Smooth muscle cell (in vitro differentiated cells): ENCODE data around the gene MYO1F. TPM values are rescaled to one million over a fixed set of nuclear protein-coding genes. Genes with fewer than 3 reads are reported as not detected.

Source experiments
- DNase-seq: peaks from one replicate; lab custom pipeline; 2025; ENCODE audit not compliant: unreplicated experiment; lab: John Stamatoyannopoulos, UW
- H2AFZ ChIP-seq: fragments of 200-600 bp; sonication (generic); 2 replicates; pipeline ENCODE4 v1.6.0; 2016; ENCODE audit warnings: antibody characterized with exemption, low read depth, mild to moderate bottlenecking
- H3F3A ChIP-seq: fragments of 200-600 bp; sonication (generic); 2 replicates; pipeline ENCODE4 v1.6.0; 2017; ENCODE audit warnings: antibody characterized with exemption, low read depth
- H3K27ac ChIP-seq: fragments of 200-600 bp; sonication (generic); 2 replicates; pipeline ENCODE4 v1.5.1; 2016; ENCODE audit warnings: low read depth, mild to moderate bottlenecking
- H3K27me3 ChIP-seq: fragments of 200-600 bp; sonication (generic); 2 replicates; pipeline ENCODE4 v1.6.1; 2016; ENCODE audit warnings: low read depth, mild to moderate bottlenecking
- H3K36me3 ChIP-seq: fragments of 200-600 bp; sonication (generic); 2 replicates; pipeline ENCODE4 v1.5.1; 2016; ENCODE audit warnings: low read depth
- H3K4me1 ChIP-seq: fragments of 200-600 bp; sonication (generic); 2 replicates; pipeline ENCODE4 v1.5.1; 2016; ENCODE audit warnings: low read depth
- H3K4me2 ChIP-seq: fragments of 200-600 bp; sonication (generic); 2 replicates; pipeline ENCODE4 v1.6.0; 2016; ENCODE audit warnings: mild to moderate bottlenecking
- H3K4me3 ChIP-seq: fragments of 200-600 bp; sonication (generic); 2 replicates; pipeline ENCODE4 v1.5.1; 2016; ENCODE audit warnings: mild to moderate bottlenecking
- H3K79me2 ChIP-seq: fragments of 200-600 bp; sonication (generic); 2 replicates; pipeline ENCODE4 v1.6.0; 2016; ENCODE audit warnings: low read depth, mild to moderate bottlenecking
- H3K9ac ChIP-seq: fragments of 200-600 bp; sonication (generic); 2 replicates; pipeline ENCODE4 v1.6.0; 2016; ENCODE audit warnings: low read depth
- H3K9me3 ChIP-seq: fragments of 200-600 bp; sonication (generic); replicated peaks from 2 replicates; pipeline ENCODE4 v1.5.1; 2016; ENCODE audit warnings: low read depth
- H4K20me1 ChIP-seq: fragments of 200-600 bp; sonication (generic); 2 replicates; pipeline ENCODE4 v1.6.0; 2016; ENCODE audit warnings: low read depth
- CTCF ChIP-seq: fragments of 200-600 bp; sonication (generic); IDR thresholded peaks from 2 replicates; pipeline ENCODE4 v1.5.1; 2017; ENCODE audit warnings: borderline replicate concordance, mild to moderate bottlenecking, antibody characterized with exemption; ENCODE audit not compliant: insufficient read depth, poor library complexity, severe bottlenecking
- WGBS: methylation state at CpG from one replicate; pipeline ENCODE4 v1.1.7; 2016; ENCODE audit warnings: low lambda C conversion rate; 5-methylcytosine and 5-hydroxymethylcytosine counted together
- polyA plus RNA-seq: library from polyadenylated mRNA; unstranded; fragments of >200 nt; fragmentation: Nextera tagmentation; extraction: Ambion mirVana; gene quantifications from 2 replicates; pipeline ENCODE4 v1.2.1, GENCODE V29; 2016
- total RNA-seq: library from RNA; depleted of rRNA; stranded (reverse); fragments of >200 nt; gene quantifications from 2 replicates; pipeline ENCODE4 v1.2.3, GENCODE V29; 2014

Gene MYO1F
- total and polyA plus RNA-seq, 2 experiments from 2014 or later = 1.4 TPM; not detected in 1

DNA sequence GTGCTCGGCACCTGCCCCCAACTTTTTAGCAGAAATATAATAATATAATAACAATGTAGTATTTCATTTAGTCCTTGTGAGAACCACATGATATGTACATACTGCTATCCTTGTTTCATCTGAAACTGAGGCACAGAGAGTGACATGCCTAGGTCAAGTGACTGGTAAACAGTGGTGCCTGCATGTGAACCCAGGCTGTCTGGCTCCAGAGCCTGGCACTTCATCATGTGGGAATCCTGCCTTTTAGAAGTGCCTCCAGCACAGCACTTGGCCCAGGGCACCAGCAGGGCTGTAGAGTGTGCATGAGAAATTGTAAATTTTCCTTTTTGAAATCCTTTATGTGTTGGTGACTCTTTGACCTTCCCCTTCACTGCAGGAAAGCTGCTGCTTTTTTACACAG lies 102.2 kb downstream of the MYO1F start:
- Histone ChIP-seq H3K9me3 (no peaks in the 10 kb centered on the region), H2AFZ (no peak overlapping the region), H3K9ac (no peak overlapping the region), H4K20me1 (peaks cover 100% of the 10 kb centered on the region), H3K36me3 (peaks cover 22% of the 10 kb centered on the region), H3K4me3 (no peak overlapping the region), H3K79me2 (peaks cover 92% of the 10 kb centered on the region), H3K27ac (no peak overlapping the region), H3K4me1 (no peaks in the 10 kb centered on the region), H3F3A (peaks cover 7% of the 10 kb centered on the region), H3K4me2 (no peak overlapping the region), H3K27me3 (no peaks in the 10 kb centered on the region)
- WGBS = 95% methylated on average over 1 of the region's 1 CpG
- no peak for TF ChIP-seq CTCF
- DNase-seq = no peak

GRCh38 chr19:8473648-8474476 lies 103.4 kb downstream of the MYO1F start:
- Histone ChIP-seq H3K79me2 (peaks cover 92% of the 10 kb centered on the region), H3K4me2 (no peak overlapping the region), H3K4me3 (no peak overlapping the region), H3K27ac (no peak overlapping the region), H3K9me3 (no peaks in the 10 kb centered on the region), H3K9ac (no peak overlapping the region), H3K4me1 (no peaks in the 10 kb centered on the region), H3K36me3 (peaks cover 24% of the 10 kb centered on the region), H2AFZ (no peak overlapping the region), H3K27me3 (no peaks in the 10 kb centered on the region), H4K20me1 (peaks cover 100% of the 10 kb centered on the region), H3F3A (peaks cover 7% of the 10 kb centered on the region)
- TF ChIP-seq CTCF = no peak
- over 99% methylated on average over 6 of the region's 6 CpGs for WGBS
- DNase-seq = no peak

Other genes starting within 250 kb of the MYO1F start
- gene KANK3, start 234.2 kb downstream of the MYO1F start, total RNA-seq = 0.40 and 1.2 TPM in 2 replicates
- gene KANK3, start 234.2 kb downstream of the MYO1F start, polyA plus RNA-seq = 1.3 and 2.4 TPM in 2 replicates
- gene ANGPTL4, start 213.3 kb downstream of the MYO1F start, total RNA-seq = 9.4 and 10.2 TPM in 2 replicates
- 18.7 and 23.9 TPM in 2 replicates for gene ANGPTL4, start 213.3 kb downstream of the MYO1F start, polyA plus RNA-seq
- gene RAB11B, start 187.1 kb downstream of the MYO1F start, total RNA-seq = 12.9 and 28.9 TPM in 2 replicates
- 137 and 148 TPM in 2 replicates for gene RAB11B, start 187.1 kb downstream of the MYO1F start, polyA plus RNA-seq
- 22.2 and 22.5 TPM in 2 replicates for gene MARCHF2, start 164.1 kb downstream of the MYO1F start, total RNA-seq
- 24.4 and 32.5 TPM in 2 replicates for gene MARCHF2, start 164.1 kb downstream of the MYO1F start, polyA plus RNA-seq
- 44.3 and 54.9 TPM in 2 replicates for gene HNRNPM, start 132.5 kb downstream of the MYO1F start, total RNA-seq
- 143 and 156 TPM in 2 replicates for gene HNRNPM, start 132.5 kb downstream of the MYO1F start, polyA plus RNA-seq
- not detected in 2 replicates for gene PRAM1, start 74.8 kb downstream of the MYO1F start, total RNA-seq
- 0.18 and 0.74 TPM in 2 replicates for gene PRAM1, start 74.8 kb downstream of the MYO1F start, polyA plus RNA-seq
- gene ZNF414, start 63.3 kb downstream of the MYO1F start, total RNA-seq = 1.3 and 10.2 TPM in 2 replicates
- gene ZNF414, start 63.3 kb downstream of the MYO1F start, polyA plus RNA-seq = 33.0 and 42.4 TPM in 2 replicates
- 13.1 and 18.3 TPM in 2 replicates for gene ADAMTS10, start 33.3 kb upstream of the MYO1F start, total RNA-seq
- 14.1 and 21.9 TPM in 2 replicates for gene ADAMTS10, start 33.3 kb upstream of the MYO1F start, polyA plus RNA-seq
- gene NFILZ, start 53.2 kb upstream of the MYO1F start, total RNA-seq = not detected in 2 replicates
- gene NFILZ, start 53.2 kb upstream of the MYO1F start, polyA plus RNA-seq = not detected in 2 replicates
- gene ACTL9, start 121.4 kb upstream of the MYO1F start, total RNA-seq = not detected in 2 replicates
- not detected in 2 replicates for gene ACTL9, start 121.4 kb upstream of the MYO1F start, polyA plus RNA-seq
- not detected in 2 replicates for gene OR2Z1, start 144.2 kb upstream of the MYO1F start, total RNA-seq
- gene OR2Z1, start 144.2 kb upstream of the MYO1F start, polyA plus RNA-seq = not detected in 2 replicates